IPS DF 19.7 (cell line): Measurements from ENCODE around the gene SCNM1.
"Not testable (repeated sequence)": the region's sequence is repeated elsewhere in the genome, so short reads cannot be mapped to it uniquely, and the experiment has no call there.

ENCODE experiments used
- DNase-seq: peaks from one replicate; pipeline ENCODE4 v3.0.0-alpha.2; 2013; ENCODE audit warnings: low read depth, low spot score

Gene SCNM1

DNA sequence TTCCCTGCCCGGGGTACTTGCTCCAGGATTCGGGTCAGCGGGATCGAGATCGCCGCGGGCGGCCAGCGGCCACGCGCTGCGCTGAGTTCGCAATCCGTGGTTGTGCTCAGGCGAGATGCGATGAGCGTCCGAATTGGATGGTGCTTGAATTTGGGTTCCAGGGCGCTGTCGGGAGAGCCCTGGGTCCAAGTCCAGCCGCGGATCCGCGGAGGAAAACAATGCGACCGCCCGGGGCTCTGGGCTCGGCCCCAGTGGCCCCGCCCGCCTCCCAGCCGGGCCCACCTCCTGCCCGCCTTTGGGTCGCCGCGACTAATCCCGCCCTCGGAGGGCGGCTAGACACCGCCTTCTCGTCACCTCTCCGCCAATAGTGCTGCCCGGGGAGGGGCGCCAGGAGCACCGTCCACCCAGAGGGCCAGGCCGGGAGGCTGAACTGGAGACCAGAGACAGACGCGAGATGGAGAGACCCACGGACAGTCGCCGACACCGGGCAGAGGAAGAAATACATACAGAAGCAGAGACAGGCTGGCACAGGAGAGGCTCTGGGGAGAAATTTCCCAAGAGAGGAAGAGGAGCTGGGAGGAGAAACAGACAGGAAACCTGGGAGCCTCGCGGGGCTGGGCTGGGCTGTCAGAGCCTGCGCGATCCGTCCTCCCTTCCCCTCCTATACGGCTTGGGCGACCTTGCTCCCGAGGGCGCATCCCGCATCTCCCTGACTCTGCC lies 19.4 kb upstream of the SCNM1 start, which contains the start of gene SEMA6C:
TSS of gene SEMA6C (minus strand) at position 220 of the 720 bp plus-strand sequence. CDS start 4,010 bp downstream, outside the sequence.
- DNase-seq = no peak

- no peak for DNase-seq
Observed at GRCh38 chr1:151147132-151147503, 18.8 kb upstream of the SCNM1 start.

DNA sequence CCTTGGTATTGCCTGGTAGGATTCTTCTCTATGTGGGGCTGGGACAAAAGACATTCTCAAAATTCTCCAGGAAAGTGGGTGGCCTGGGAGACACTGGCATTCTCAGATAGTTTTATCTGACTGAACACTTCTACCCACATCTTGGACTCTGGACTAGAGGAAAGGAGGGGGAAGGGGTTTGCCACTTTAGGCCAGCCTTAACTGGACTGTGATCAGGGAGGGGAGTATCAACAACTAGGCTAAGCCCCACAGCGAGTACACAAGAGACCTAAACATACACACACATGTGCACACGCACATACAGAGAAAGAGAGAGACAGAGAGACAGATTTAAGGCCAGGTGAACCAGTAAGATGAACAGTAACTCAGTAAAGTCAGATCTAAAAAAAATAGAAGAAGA lies 18.3 kb upstream of the SCNM1 start:
- no peak for DNase-seq

- no peak for DNase-seq
Observed at GRCh38 chr1:151156515-151156819, 9.5 kb upstream of the SCNM1 start, which contains the start of gene TNFAIP8L2. TSS of gene TNFAIP8L2 (plus strand) at chr1:151156649. CDS start at chr1:151158698, 2,049 bp downstream.

DNA sequence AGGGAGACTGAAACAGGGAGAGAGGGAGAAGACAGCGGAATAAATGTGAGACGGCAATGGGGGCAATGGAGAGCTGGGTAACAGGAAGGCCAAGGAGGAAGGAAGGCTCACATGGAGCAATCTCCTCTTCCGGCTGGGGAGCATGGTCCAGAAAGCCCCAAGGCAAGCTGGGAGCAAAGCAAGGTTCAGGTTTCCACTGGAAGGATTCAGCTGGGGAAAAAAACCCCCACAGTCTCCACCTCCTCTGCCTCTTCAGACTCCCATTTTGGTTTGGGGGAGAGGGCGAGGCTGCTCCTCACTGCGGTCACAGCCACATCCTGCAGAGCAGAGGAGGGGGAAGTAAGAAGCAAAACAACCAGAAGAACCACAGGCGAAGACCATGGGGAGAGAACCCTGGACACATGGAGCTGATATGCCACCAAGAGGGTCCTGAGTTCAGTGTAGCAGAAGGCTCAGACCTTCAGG lies 8.8 kb upstream of the SCNM1 start:
- DNase-seq = no peak

DNA sequence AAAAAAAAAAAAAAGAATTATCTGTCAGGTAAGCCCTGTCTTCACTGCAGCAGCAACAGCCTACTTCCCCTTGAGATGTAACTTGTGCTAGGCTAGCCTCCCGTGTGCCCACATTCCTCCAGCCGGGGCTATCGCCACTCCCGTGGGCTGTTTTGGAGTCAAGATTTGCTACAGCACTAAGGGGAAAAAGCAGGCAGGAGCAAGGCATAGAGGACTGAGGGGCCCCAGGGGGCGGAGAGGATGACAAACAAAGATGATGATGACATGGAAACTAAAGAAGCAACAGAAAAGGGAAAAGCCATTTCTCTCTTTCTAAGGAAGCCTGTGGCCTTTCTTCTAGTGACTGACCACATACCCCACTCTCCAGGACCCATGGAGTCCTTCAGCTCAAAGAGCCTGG lies 7.6 kb upstream of the SCNM1 start:
- no peak for DNase-seq

DNA sequence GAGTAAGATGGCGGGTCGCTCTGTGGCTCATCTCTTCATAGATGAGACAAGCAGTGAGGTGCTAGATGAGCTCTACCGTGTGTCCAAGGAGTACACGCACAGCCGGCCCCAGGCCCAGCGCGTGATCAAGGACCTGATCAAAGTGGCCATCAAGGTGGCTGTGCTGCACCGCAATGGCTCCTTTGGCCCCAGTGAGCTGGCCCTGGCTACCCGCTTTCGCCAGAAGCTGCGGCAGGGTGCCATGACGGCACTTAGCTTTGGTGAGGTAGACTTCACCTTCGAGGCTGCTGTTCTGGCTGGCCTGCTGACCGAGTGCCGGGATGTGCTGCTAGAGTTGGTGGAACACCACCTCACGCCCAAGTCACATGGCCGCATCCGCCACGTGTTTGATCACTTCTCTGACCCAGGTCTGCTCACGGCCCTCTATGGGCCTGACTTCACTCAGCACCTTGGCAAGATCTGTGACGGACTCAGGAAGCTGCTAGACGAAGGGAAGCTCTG lies 7.1 kb upstream of the SCNM1 start:
- DNase-seq = no peak

GRCh38 chr1:151159373-151159772 lies 6.6 kb upstream of the SCNM1 start:
- no peak for DNase-seq

DNA sequence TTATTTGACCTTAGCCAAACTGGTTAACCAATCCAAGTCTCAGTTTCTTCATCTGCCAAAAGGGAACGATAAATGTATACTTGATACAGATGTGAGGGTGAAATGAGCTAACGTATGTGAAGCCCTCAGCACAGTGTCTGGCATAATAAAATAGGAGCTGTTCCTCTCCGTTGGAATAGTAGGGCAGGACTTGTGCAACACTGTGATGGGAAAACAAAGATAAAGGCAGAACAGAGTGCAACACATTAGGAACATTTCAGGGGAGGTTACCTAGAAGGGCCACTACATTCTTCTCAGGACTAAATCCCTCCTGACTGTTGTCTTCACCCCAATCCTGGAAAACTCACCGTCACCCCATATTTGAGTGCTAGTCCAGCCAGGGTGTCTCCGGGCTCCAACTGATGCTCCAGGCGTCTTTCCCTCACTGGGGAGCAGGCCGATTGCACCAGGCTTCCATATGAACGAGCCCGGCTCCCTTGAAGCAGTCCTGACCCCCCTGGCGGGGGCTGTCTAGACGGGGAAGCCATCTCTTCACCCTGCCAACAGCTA lies 1.1 kb upstream of the SCNM1 start:
- DNase-seq = no peak

DNA sequence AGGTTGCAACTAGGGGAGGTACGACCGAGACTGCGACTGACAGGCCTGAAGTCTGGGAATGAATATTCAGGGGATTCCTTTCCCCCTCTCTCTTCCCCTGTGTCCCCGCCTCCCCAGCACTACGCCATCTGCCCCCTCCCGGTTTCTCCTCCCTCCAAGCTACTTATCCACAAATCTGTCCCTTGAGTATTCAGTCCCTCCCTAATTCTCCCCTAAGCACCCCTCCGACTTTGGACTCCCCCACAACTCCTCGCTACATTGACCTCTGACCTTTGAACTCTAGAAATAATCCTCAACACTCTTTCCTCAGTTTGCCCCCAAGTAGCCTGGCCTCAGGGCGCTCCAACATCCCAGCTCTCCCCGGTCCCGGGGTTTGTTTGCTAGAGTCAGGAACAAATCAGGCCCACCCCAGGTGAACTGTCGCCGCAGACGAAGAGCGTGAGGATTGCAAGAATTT lies 635 bp upstream of the SCNM1 start:
- DNase-seq = no peak

DNA sequence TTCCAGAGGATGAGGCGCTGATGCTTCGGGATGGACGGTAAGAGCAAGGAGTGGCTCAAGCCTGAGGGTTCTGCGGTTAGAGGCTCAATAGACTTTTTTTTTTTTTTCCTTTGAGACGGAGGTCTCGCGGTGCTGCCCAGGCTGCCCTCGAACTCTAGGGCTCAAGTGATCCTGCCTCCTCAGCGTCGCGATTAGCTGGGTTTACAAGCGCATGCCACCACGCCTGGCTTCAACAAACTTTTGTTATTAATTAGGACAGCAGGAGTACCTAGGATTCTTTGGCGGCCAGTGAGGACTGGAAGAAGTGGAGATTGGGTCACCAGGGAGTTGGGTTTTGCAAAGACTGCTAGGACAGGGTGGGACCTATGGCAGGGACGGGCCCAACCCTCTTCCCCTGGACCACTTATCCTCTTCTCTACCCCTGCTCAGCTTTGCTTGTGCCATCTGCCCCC lies 587 bp downstream of the SCNM1 start:
- no peak for DNase-seq

GRCh38 chr1:151167116-151167515 lies 1.2 kb downstream of the SCNM1 start:
- no peak for DNase-seq

DNA sequence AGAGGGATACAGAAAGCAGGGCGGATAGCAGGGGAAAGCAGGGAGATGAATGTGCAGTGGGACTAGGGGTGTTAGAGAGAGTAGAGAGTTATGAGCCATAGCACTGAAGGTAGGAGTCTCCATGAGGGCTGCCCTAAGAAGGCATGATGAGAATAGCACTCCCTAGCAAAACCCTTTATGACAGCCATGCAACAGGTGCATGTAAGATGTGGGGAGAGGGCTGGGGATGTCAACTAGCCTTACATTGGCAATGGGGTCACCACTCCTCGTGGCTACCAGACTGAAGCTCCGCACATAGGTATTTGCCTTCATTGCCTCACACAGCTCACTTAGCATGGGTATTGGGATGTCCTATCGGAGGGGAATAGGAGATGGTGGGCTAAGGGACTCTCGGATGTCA lies 5.2 kb downstream of the SCNM1 start:
- no peak for DNase-seq

- no peak for DNase-seq
Observed at GRCh38 chr1:151175041-151175741, 9.2 kb downstream of the SCNM1 start.

GRCh38 chr1:151175863-151176262 lies 9.9 kb downstream of the SCNM1 start, which contains the start of gene TMOD4:
TSS of gene TMOD4 (minus strand) at chr1:151175981. CDS start at chr1:151174875, 1,106 bp downstream.
- DNase-seq = no peak

DNA sequence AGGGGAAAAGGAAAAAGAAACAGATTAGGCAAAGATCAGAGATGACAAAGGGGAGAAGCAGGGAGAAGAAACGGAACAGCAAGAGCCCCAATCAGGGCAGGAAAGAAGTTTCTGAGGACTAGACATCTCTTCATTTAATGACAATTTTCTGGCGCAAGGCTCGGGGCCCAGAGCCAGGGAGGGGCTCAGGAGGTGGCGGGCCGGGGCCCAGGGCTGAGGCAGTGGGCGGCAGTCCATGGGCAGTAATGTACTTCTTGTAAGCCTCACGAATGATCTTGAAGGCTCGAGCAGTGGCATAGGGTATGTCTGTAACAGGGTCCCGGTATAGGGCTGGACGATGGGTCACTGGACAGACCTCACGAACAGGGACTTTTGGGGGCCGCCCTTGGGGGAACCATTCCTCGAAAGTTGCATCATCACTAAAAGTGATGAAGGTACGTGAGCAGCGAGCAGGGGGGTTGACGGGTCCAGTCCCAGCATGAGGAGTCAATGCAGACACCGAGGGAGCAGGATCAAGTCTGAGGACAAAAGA lies 10.6 kb downstream of the SCNM1 start:
- no peak for DNase-seq

GRCh38 chr1:151184211-151184610 lies 18.3 kb downstream of the SCNM1 start:
- DNase-seq = no peak

- DNase-seq = no peak
Observed at GRCh38 chr1:151187205-151187604, 21.3 kb downstream of the SCNM1 start.

DNA sequence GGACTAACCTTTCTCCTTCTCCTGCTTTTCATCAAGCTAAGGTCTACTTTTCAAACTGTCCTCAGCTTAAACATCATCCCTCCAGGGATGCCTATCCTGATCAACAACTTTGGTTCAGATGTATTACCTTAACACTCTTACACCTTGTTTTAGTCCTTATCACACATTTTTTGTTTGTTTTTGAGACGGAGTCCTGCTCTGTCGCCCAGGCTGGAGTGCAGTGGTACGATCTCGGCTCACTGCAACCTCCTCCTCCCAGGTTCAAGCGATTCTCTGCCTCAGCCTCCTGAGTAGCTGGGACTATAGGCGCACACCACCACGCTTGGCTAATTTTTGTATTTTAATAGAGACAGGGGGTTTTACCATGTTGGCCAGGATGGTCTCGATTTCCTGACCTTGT lies 22.7 kb downstream of the SCNM1 start:
- not testable (repeated sequence) for DNase-seq

GRCh38 chr1:151189637-151190445 lies 23.9 kb downstream of the SCNM1 start, which contains the start of gene VPS72:
TSS of gene VPS72 (minus strand) at chr1:151190197. CDS start at chr1:151190121, 76 bp downstream.
- DNase-seq = peak; percentile 80

- no peak for DNase-seq
Observed at GRCh38 chr1:151192047-151192446, 26.1 kb downstream of the SCNM1 start.
